T-helper 2 cell treated with Interferon-gamma antibody and Interleukin-4, amounts not matched to agents 5 μg/mL and 100 μg/mL, for 36 hours (primary cell): ENCODE results near the gene RASSF3.
A peak's percentile ranks its signal among the peaks of the same experiment; 100 is the strongest.
"Not testable (repeated sequence)": the region's sequence is repeated elsewhere in the genome, so short reads cannot be mapped to it uniquely, and the experiment has no call there.

ENCODE experiments used
- DNase-seq: peaks from one replicate; pipeline ENCODE4 v3.0.0; 2021; ENCODE audit warnings: low spot score
- H3K27ac Mint-ChIP-seq: one replicate; pipeline ENCODE4 v1.8.0; 2021; ENCODE audit warnings: mild to moderate bottlenecking, mixed read lengths
- H3K27me3 Mint-ChIP-seq: one replicate; pipeline ENCODE4 v1.8.0; 2021; ENCODE audit warnings: low read depth, mixed read lengths
- H3K36me3 Mint-ChIP-seq: one replicate; pipeline ENCODE4 v1.8.0; 2021; ENCODE audit warnings: low read depth, mixed read lengths
- H3K4me1 Mint-ChIP-seq: one replicate; pipeline ENCODE4 v1.8.0; 2021; ENCODE audit warnings: low read depth, mixed read lengths
- H3K4me3 Mint-ChIP-seq: one replicate; pipeline ENCODE4 v1.8.0; 2022; ENCODE audit warnings: mild to moderate bottlenecking, moderate library complexity, mixed read lengths
- H3K9me3 Mint-ChIP-seq: one replicate; pipeline ENCODE4 v1.8.0; 2021; ENCODE audit warnings: mixed read lengths

RASSF3 gene

DNA sequence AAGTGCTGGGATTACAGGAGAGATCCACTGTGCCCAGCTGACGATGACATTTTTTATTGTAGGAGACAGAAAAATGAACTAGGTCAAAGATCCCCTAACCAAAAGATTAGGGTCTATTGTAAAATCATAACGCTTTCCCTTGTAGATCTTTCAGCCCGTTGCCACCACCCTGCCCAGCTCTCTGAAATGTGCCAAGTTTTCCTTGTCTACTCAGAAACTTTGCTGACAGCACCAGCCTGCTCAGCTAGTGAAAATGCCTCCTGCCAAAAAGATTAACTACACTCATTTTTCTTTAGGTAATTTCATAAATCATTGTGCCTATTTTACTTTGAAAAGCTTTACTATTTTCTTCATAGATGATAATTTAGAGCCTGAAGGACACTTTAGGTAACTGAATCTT, 28.2 kb upstream of the RASSF3 start:
- no peak overlapping the region for H3K27ac Mint-ChIP-seq
- no peak for DNase-seq
- H3K9me3 Mint-ChIP-seq, result no peaks in the 10 kb centered on the region
- peaks cover 10% of the 10 kb centered on the region for H3K4me1 Mint-ChIP-seq
- H3K27me3 Mint-ChIP-seq, result peaks cover 6% of the 10 kb centered on the region
- no peak overlapping the region for H3K4me3 Mint-ChIP-seq
- no peaks in the 10 kb centered on the region for H3K36me3 Mint-ChIP-seq

DNA sequence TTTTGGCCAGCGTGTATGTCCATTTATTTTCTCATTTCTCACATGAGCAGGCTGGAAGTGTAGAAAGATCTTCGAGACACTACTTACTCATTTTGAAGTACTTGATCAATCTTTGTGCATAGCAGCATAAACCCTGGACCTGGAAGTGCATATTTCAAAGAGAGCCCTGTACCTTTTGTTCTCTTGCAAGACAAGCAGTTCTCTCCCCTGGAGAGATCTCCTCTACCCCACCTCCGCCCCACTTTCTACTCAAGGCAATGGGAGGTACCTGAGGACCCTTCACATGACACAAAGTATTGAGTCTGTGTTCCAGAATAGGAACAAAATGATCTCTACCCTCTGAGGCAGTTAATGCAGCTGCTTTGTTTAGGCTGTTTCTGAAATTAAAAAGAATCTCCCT, 27.4 kb upstream of the RASSF3 start:
- no peaks in the 10 kb centered on the region for H3K9me3 Mint-ChIP-seq
- H3K4me1 Mint-ChIP-seq, result peaks cover 10% of the 10 kb centered on the region
- H3K27me3 Mint-ChIP-seq, result peaks cover 9% of the 10 kb centered on the region
- DNase-seq, result no peak
- no peaks in the 10 kb centered on the region for H3K36me3 Mint-ChIP-seq
- H3K27ac Mint-ChIP-seq, result no peak overlapping the region
- H3K4me3 Mint-ChIP-seq, result no peak overlapping the region

- H3K9me3 Mint-ChIP-seq, DNase-seq, H3K36me3 Mint-ChIP-seq, H3K27me3 Mint-ChIP-seq: not testable (repeated sequence)
- Mint-ChIP-seq H3K4me1 (peaks cover 10% of the 10 kb centered on the region), H3K4me3 (peak overlapping the region; percentile 37), H3K27ac (peak overlapping the region; percentile 28)
Measured at GRCh38 chr12:64583395-64583770, 26.9 kb upstream of the RASSF3 start.

GRCh38 chr12:64583771-64584421, 26.4 kb upstream of the RASSF3 start:
- Mint-ChIP-seq H3K9me3 (no peaks in the 10 kb centered on the region), H3K4me3 (peak overlapping the region; percentile 37), H3K4me1 (peaks cover 10% of the 10 kb centered on the region), H3K27ac (peak overlapping the region; percentile 28), H3K36me3 (no peaks in the 10 kb centered on the region), H3K27me3 (peaks cover 9% of the 10 kb centered on the region)
- DNase-seq, result no peak

DNA sequence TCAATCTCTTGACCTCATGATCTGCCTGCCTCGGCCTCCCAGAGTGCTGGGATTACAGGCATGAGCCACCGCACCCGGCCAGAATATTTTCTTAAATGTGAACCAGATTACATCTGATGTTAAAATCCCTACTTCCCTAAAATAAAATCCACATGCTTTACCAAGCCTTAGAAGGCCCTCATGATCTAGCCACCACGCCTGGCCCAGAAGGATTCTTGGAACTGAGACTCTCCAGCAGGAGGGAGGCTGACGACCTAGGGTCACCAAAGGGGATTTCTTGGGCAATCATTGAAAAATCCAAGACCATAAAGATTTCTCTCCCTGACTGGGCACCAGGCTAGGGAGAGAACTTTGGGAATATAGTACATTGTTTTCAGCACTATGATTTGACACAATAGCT, 25.2 kb upstream of the RASSF3 start:
- H3K4me3 Mint-ChIP-seq, result no peak overlapping the region
- H3K36me3 Mint-ChIP-seq, result no peaks in the 10 kb centered on the region
- H3K9me3 Mint-ChIP-seq, result no peaks in the 10 kb centered on the region
- DNase-seq, result no peak
- H3K27me3 Mint-ChIP-seq, result peaks cover 9% of the 10 kb centered on the region
- H3K4me1 Mint-ChIP-seq, result peaks cover 10% of the 10 kb centered on the region
- no peak overlapping the region for H3K27ac Mint-ChIP-seq

- H3K4me3 Mint-ChIP-seq, result no peak overlapping the region
- H3K27me3 Mint-ChIP-seq, result peaks cover 9% of the 10 kb centered on the region
- H3K27ac Mint-ChIP-seq, result no peak overlapping the region
- no peak for DNase-seq
- peaks cover 10% of the 10 kb centered on the region for H3K4me1 Mint-ChIP-seq
- no peaks in the 10 kb centered on the region for H3K36me3 Mint-ChIP-seq
- no peaks in the 10 kb centered on the region for H3K9me3 Mint-ChIP-seq
Measured at GRCh38 chr12:64587447-64587846, 22.8 kb upstream of the RASSF3 start.

- no peak overlapping the region for H3K4me3 Mint-ChIP-seq
- no peaks in the 10 kb centered on the region for H3K36me3 Mint-ChIP-seq
- no peaks in the 10 kb centered on the region for H3K9me3 Mint-ChIP-seq
- H3K4me1 Mint-ChIP-seq, result no peaks in the 10 kb centered on the region
- H3K27me3 Mint-ChIP-seq, result peaks cover 6% of the 10 kb centered on the region
- H3K27ac Mint-ChIP-seq, result no peak overlapping the region
- no peak for DNase-seq
Measured at GRCh38 chr12:64590183-64590582, 20.1 kb upstream of the RASSF3 start.

GRCh38 chr12:64595863-64596793, 14.2 kb upstream of the RASSF3 start:
- Mint-ChIP-seq H3K4me3 (no peak overlapping the region), H3K4me1 (peaks cover 24% of the 10 kb centered on the region), H3K27ac (no peak overlapping the region), H3K36me3 (no peaks in the 10 kb centered on the region), H3K9me3 (no peaks in the 10 kb centered on the region), H3K27me3 (peaks cover 9% of the 10 kb centered on the region)
- DNase-seq, result no peak

DNA sequence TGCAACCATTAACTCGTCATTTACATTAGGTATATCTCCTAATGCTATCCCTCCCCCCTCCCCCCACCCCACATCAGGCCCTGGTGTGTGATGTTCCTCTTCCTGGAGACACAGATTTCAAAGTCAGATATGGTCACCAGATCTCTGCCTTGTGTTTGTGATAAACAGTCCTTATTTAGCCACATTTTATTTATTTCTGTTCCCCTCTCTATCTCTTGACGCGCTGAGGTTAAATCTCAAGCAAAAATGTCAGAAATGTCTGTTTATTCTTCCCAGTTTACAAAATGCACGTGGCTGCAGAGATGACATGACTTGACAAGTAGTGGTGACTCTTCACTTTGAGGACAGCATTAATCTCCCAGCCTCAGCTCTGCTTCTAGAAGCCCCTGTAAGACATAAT, 11.5 kb upstream of the RASSF3 start:
- H3K4me1 Mint-ChIP-seq, result peaks cover 26% of the 10 kb centered on the region
- no peaks in the 10 kb centered on the region for H3K36me3 Mint-ChIP-seq
- H3K4me3 Mint-ChIP-seq, result peak overlapping the region; percentile 42
- peaks cover 7% of the 10 kb centered on the region for H3K27me3 Mint-ChIP-seq
- no peak overlapping the region for H3K27ac Mint-ChIP-seq
- no peak for DNase-seq
- no peaks in the 10 kb centered on the region for H3K9me3 Mint-ChIP-seq

GRCh38 chr12:64600164-64600561, 10.1 kb upstream of the RASSF3 start:
- Mint-ChIP-seq H3K27me3 (peaks cover 7% of the 10 kb centered on the region), H3K27ac (no peak overlapping the region), H3K36me3 (no peaks in the 10 kb centered on the region), H3K9me3 (no peaks in the 10 kb centered on the region), H3K4me1 (peaks cover 26% of the 10 kb centered on the region), H3K4me3 (no peak overlapping the region)
- DNase-seq, result no peak

- no peak for DNase-seq
- H3K36me3 Mint-ChIP-seq, result no peaks in the 10 kb centered on the region
- H3K4me1 Mint-ChIP-seq, result peaks cover 16% of the 10 kb centered on the region
- H3K4me3 Mint-ChIP-seq, result no peak overlapping the region
- H3K9me3 Mint-ChIP-seq, result no peaks in the 10 kb centered on the region
- no peak overlapping the region for H3K27ac Mint-ChIP-seq
- H3K27me3 Mint-ChIP-seq, result peaks cover 4% of the 10 kb centered on the region
Measured at GRCh38 chr12:64603183-64603841, 7.0 kb upstream of the RASSF3 start.

GRCh38 chr12:64608901-64609535, 1.3 kb upstream of the RASSF3 start:
- H3K9me3 Mint-ChIP-seq, result no peaks in the 10 kb centered on the region
- H3K27ac Mint-ChIP-seq, result peak overlapping the region; percentile 97
- H3K27me3 Mint-ChIP-seq, result no peaks in the 10 kb centered on the region
- peaks cover 31% of the 10 kb centered on the region for H3K4me1 Mint-ChIP-seq
- H3K4me3 Mint-ChIP-seq, result peak overlapping the region; percentile 91
- DNase-seq, result peak; percentile 48
- H3K36me3 Mint-ChIP-seq, result peaks cover 17% of the 10 kb centered on the region

- peak overlapping the region; percentile 91 for H3K4me3 Mint-ChIP-seq
- H3K27ac Mint-ChIP-seq, result peak overlapping the region; percentile 97
- DNase-seq, result no peak
- H3K4me1 Mint-ChIP-seq, result peaks cover 31% of the 10 kb centered on the region
- no peaks in the 10 kb centered on the region for H3K9me3 Mint-ChIP-seq
- H3K27me3 Mint-ChIP-seq, result no peaks in the 10 kb centered on the region
- peaks cover 20% of the 10 kb centered on the region for H3K36me3 Mint-ChIP-seq
Measured at GRCh38 chr12:64609536-64610078, 688 bp upstream of the RASSF3 start.
